GM06990 (cell line): ENCODE measurements around the gene MRE11.

ENCODE experiments used
- DNase-seq: peaks from one replicate; pipeline ENCODE4 v3.0.0-alpha.2; 2011; ENCODE audit not compliant: insufficient read length; ENCODE audit errors: extremely low read depth
- H3K27me3 ChIP-seq: replicated peaks from 2 replicates; pipeline ENCODE4 v1.6.0; 2011; ENCODE audit warnings: low read length; ENCODE audit not compliant: control insufficient read depth, insufficient read depth
- H3K36me3 ChIP-seq: 2 replicates; pipeline ENCODE4 v1.5.1; 2011; ENCODE audit warnings: low read length; ENCODE audit not compliant: control insufficient read depth, insufficient read depth
- H3K4me3 ChIP-seq: replicated peaks from 2 replicates; pipeline ENCODE4 v1.5.1; 2011; ENCODE audit warnings: low read depth, mild to moderate bottlenecking, control low read depth, low read length
- TF ChIP-seq, protein P1 (sequence below): IDR thresholded peaks from 2 replicates; pipeline ENCODE4 v1.5.1; 2011; ENCODE audit warnings: low read length, control low read depth, mild to moderate bottlenecking, inconsistent platforms; ENCODE audit not compliant: insufficient read depth, poor library complexity, severe bottlenecking

Gene MRE11

DNA sequence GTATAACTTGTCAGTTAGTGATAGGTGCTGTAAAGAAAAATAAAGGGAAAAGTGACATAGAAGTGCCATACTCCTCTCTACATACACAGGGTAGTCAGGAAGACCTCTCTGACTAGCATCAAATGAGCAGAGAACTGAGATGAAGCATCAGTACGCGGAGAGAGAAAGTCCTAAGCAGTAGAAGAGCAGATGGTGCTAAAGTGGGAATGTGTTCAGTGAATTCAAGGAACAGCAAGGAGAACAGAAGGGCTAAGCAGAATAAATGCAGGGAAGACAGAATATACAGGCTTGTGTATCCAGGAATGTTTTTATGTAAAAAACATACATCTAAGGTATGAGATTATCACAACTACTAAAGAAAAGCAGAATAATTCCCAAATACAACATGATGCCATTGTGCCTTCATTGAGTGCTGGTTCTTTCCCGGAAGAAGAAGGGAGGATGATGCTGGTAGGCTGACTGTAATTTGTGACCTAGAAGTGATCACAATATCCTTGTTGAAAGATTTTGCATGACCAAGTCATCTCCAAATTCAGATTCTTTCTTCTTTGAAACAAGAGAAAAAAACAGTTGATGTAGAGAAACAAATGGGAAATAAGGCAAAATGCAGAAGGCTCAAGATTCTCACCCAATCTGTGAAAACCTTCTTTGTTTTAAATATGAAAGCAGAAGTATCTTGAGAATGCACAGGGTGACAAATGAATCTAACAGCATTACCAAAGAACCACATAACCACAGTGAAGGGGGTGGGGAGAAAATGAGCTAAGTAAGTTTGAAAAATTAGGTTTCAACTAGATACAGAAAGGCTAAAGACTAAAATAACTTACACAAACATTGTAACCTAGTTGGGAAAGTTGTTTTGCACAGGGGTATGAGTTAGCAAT is 20.5 kb downstream of the MRE11 start:
- TF ChIP-seq, protein P1, sequence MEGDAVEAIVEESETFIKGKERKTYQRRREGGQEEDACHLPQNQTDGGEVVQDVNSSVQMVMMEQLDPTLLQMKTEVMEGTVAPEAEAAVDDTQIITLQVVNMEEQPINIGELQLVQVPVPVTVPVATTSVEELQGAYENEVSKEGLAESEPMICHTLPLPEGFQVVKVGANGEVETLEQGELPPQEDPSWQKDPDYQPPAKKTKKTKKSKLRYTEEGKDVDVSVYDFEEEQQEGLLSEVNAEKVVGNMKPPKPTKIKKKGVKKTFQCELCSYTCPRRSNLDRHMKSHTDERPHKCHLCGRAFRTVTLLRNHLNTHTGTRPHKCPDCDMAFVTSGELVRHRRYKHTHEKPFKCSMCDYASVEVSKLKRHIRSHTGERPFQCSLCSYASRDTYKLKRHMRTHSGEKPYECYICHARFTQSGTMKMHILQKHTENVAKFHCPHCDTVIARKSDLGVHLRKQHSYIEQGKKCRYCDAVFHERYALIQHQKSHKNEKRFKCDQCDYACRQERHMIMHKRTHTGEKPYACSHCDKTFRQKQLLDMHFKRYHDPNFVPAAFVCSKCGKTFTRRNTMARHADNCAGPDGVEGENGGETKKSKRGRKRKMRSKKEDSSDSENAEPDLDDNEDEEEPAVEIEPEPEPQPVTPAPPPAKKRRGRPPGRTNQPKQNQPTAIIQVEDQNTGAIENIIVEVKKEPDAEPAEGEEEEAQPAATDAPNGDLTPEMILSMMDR: no peak
- Histone ChIP-seq H3K4me3 (peak overlapping the region; percentile 24; the same call in 1 of the 2 replicates), H3K36me3 (no peaks in the 10 kb centered on the region; the same call in 1 of the 2 replicates), H3K27me3 (no peaks in the 10 kb centered on the region)
- peak; percentile 70 for DNase-seq

DNA sequence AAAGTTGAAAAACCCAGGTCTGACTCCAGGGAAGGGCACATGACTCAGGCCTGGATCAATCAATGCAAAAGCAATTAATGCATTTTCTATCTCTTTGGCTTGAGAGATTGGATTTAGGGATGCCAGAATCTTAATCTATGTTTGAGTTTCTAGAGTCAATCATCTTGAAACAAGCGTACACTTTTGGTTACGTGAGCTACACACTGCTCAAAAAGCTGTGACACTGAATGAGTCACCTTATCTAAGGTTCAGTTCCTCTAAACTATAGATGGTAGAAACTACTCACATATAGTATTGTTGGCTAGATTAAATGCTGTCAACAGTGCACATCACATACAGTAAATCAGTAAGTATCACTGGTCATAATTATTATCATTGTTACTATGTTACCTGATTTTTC is 24.2 kb downstream of the MRE11 start:
- Histone ChIP-seq H3K27me3 (no peaks in the 10 kb centered on the region), H3K4me3 (no peak overlapping the region), H3K36me3 (no peaks in the 10 kb centered on the region)
- DNase-seq: peak; percentile 26
- TF ChIP-seq, protein P1: no peak

- no peak for DNase-seq
- TF ChIP-seq, protein P1: no peak
- Histone ChIP-seq H3K36me3 (peaks cover 5% of the 10 kb centered on the region; the same call in 1 of the 2 replicates), H3K27me3 (no peaks in the 10 kb centered on the region), H3K4me3 (no peak overlapping the region)
These were observed 34.1 kb downstream of the MRE11 start for GRCh38 chr11:94459576-94459975.

DNA sequence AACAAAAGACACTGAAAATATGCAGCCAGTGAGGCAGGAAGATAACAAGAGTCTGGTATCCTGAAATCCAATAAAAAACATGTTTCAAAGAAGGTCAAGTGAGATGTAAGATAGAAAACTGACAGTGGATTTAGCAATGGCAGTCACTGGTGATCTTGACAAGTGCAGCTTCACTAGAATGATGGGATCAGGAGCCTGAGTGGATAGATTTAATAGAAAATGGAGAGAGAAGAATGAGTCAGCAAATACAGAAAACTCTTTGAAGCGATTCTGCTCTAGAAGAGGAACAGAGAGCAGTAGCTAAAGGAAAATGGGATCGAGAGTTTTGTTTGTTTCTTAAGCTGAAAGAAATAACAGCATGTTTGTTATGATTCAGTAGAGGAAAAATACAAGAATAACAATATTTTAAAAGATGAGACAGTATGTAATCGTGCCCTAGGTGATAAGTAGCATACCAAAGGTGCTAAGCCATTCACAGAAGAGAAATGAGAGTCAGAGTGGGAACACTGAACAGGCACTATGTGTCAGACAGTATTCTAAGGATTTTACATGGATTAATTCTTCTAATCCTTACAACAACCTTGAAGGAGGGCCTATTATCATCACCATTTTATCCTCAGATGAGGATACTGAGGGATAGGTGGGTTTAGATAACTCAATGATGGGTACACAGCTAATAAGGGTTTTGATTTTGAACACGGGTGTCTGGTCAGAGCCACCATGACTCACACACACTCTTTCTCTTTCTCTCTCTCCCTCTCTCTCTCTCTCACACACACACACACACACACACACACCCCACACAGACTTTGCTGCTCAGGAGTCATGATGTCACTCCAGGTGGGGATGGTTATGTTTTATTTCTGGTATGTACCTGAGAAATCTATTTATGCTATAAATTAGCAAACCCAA is 36.3 kb downstream of the MRE11 start:
- Histone ChIP-seq H3K36me3 (peaks cover 5% of the 10 kb centered on the region; the same call in 1 of the 2 replicates), H3K27me3 (no peaks in the 10 kb centered on the region), H3K4me3 (no peak overlapping the region)
- TF ChIP-seq, protein P1: no peak
- DNase-seq: no peak

DNA sequence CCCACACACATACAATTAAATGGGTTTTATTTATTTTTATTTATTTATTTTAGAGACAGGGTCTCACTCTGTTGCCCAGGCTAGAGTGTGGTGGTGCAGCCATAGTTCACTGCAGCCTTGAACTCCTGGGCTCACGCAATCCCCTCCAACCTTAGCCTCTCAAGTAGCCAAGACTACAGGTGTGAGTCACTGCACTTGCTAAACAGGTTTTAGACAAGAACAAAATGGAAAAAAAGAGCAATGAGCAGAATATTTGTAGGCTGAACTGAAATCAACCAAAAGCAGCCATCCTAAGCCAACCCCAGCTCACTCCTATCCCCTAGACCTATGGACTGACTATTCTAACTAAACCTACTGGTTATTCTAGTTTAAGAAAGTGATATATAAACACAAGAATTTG is 37.8 kb downstream of the MRE11 start:
- Histone ChIP-seq H3K36me3 (0 out of 2 replicates have a peak, but pooled peaks cover 2% of the 10 kb centered on the region), H3K4me3 (no peak overlapping the region), H3K27me3 (no peaks in the 10 kb centered on the region)
- DNase-seq: no peak
- TF ChIP-seq, protein P1: no peak
